Breast epithelium (tissue), 4 donors: Measurements from ENCODE around the gene ZNF785. TPM values are rescaled to one million over a fixed set of nuclear protein-coding genes. Genes with fewer than 3 reads are reported as not detected.

ENCODE experiments used
- DNase-seq, 2 donors: peaks; one replicate each; pipeline ENCODE4 v3.0.0-alpha.2; 2019; ENCODE audit warnings: low spot score in 2 of 2
- H3K27ac ChIP-seq, 2 donors: fragments of 200-600 bp; sonication (generic) in 1 of 2; one replicate each; pipeline ENCODE4 v1.5.1; 2016 to 2019; ENCODE audit warnings: mild to moderate bottlenecking in 1 of 2
- H3K27me3 ChIP-seq, 2 donors: fragments of 200-600 bp; sonication (generic) in 1 of 2; one replicate each; pipeline versions ENCODE4 v1.5.1 to v1.6.0; 2017 to 2019; ENCODE audit warnings: control low read depth in 1 of 2, mild to moderate bottlenecking in 1 of 2
- H3K36me3 ChIP-seq: fragments of 200-600 bp; one replicate; pipeline ENCODE4 v1.5.1; 2019
- H3K4me1 ChIP-seq, 2 donors: fragments of 200-600 bp; sonication (generic); one replicate each; pipeline ENCODE4 v1.5.1; 2016 to 2019; ENCODE audit warnings: control low read depth in 1 of 2
- H3K4me3 ChIP-seq, 3 donors: fragments of 200-600 bp; sonication (generic); 1 replicate in 2 of 3; 2 replicates in 1 of 3; pipeline ENCODE4 v1.5.1; 2016 to 2019; ENCODE audit warnings: mild to moderate bottlenecking in 3 of 3, moderate library complexity in 2 of 3
- H3K9me3 ChIP-seq, 2 donors: fragments of 200-600 bp; sonication (generic) in 1 of 2; one replicate each; pipeline ENCODE4 v1.5.1; 2016 to 2019; ENCODE audit warnings: control low read depth in 1 of 2
- POLR2A ChIP-seq: fragments of 450-650 bp; IDR thresholded peaks from one replicate; pipeline ENCODE4 v1.6.1; 2016; ENCODE audit warnings: antibody characterized with exemption, mild to moderate bottlenecking, moderate library complexity
- POLR2AphosphoS5 ChIP-seq, 3 donors: sonication (generic); formaldehyde crosslinking; IDR thresholded peaks; one replicate each; pipeline ENCODE4 v1.6.1; 2017; ENCODE audit warnings: antibody characterized with exemption in 3 of 3
- intact Hi-C: fragments of 100-400 bp; cut with DNase I; formaldehyde crosslinking; loops from one replicate; pipeline ENCODE4 v1.15.1; 2023; ENCODE audit warnings: low total_unique reads
- total RNA-seq, 3 donors: library from RNA; depleted of rRNA; stranded (reverse); fragments of >200 nt; gene quantifications; one replicate each; pipeline ENCODE4 v1.1.0, GENCODE V29; 2016
- TF ChIP-seq, protein P1 (sequence below), 3 donors: fragments of 450-650 bp; IDR thresholded peaks; one replicate each; pipeline ENCODE4 v1.5.1; 2016 to 2017; ENCODE audit warnings: antibody characterized with exemption in 3 of 3, mild to moderate bottlenecking in 3 of 3, moderate library complexity in 3 of 3

The ZNF785 gene
- total RNA-seq, 3 donors from 2014 or later = 6.7 to 14.4 (median 12.0) TPM

DNA sequence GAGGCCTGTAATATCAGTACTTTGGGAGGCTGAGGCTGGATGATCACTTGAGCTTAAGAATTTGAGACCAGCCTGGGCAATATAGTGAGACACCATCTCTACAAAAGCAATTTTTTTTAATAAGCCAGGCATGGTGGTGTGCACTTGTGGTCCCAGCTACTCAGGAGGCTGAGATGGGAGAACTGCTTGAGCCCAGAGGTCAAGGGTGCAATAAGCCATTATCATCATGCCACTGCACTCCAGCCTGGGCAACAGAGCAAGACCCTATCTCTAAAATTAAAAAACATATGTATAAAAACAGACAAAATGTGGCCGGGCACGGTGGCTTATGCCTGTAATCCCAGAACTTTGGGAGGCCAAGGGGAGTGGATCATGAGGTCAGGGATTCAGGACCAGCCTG, 3.2 kb upstream of the ZNF785 start:
- no peak overlapping the region for H3K27ac ChIP-seq
- H3K9me3 ChIP-seq = no peaks in the 10 kb centered on the region
- TF ChIP-seq, protein P1, sequence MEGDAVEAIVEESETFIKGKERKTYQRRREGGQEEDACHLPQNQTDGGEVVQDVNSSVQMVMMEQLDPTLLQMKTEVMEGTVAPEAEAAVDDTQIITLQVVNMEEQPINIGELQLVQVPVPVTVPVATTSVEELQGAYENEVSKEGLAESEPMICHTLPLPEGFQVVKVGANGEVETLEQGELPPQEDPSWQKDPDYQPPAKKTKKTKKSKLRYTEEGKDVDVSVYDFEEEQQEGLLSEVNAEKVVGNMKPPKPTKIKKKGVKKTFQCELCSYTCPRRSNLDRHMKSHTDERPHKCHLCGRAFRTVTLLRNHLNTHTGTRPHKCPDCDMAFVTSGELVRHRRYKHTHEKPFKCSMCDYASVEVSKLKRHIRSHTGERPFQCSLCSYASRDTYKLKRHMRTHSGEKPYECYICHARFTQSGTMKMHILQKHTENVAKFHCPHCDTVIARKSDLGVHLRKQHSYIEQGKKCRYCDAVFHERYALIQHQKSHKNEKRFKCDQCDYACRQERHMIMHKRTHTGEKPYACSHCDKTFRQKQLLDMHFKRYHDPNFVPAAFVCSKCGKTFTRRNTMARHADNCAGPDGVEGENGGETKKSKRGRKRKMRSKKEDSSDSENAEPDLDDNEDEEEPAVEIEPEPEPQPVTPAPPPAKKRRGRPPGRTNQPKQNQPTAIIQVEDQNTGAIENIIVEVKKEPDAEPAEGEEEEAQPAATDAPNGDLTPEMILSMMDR (IDR thresholded peaks at IDR 0.05) = no peak
- TF ChIP-seq POLR2A (no peak), POLR2AphosphoS5 (IDR thresholded peaks at IDR 0.05) (no peak)
- intact Hi-C loops = no loop called here
- peaks cover 0 to 4% of the 10 kb centered on the region in 2 donors for H3K4me1 ChIP-seq
- no peaks in the 10 kb centered on the region for H3K27me3 ChIP-seq
- H3K4me3 ChIP-seq = no peak overlapping the region
- H3K36me3 ChIP-seq = no peaks in the 10 kb centered on the region
- no peak for DNase-seq

DNA sequence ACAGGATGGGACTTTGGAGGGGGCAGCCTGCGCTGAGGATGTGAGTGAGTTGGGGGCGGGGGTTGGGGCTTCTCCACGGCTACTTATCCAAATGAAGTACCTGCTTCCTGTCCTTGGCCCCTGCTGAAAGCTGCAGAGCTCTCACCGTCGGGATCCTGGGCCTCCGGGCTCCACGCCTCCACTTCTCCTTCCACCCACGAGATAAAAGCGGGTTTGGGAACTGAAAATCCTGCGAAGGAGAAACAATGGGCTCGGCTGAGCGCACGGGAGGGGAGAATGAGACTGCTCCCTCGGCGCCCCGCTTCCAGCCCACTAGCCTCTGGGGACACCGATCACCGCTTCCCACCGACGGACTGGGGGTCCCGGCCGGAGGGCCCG, 486 bp downstream of the ZNF785 start:
- TF ChIP-seq POLR2A (no peak), POLR2AphosphoS5 (IDR thresholded peaks at IDR 0.05) (no peak)
- TF ChIP-seq, protein P1 (IDR thresholded peaks at IDR 0.05) = no peak
- Histone ChIP-seq H3K4me3 (peak overlapping the region; percentile 61 to 86 (median 78)), H3K9me3 (no peaks in the 10 kb centered on the region), H3K36me3 (no peaks in the 10 kb centered on the region), H3K27ac (peak overlapping the region; percentile 84 to 93), H3K4me1 (peaks cover 4 to 5% of the 10 kb centered on the region in 2 donors), H3K27me3 (no peaks in the 10 kb centered on the region)
- intact Hi-C loops = no loop called here
- DNase-seq = no peak

DNA sequence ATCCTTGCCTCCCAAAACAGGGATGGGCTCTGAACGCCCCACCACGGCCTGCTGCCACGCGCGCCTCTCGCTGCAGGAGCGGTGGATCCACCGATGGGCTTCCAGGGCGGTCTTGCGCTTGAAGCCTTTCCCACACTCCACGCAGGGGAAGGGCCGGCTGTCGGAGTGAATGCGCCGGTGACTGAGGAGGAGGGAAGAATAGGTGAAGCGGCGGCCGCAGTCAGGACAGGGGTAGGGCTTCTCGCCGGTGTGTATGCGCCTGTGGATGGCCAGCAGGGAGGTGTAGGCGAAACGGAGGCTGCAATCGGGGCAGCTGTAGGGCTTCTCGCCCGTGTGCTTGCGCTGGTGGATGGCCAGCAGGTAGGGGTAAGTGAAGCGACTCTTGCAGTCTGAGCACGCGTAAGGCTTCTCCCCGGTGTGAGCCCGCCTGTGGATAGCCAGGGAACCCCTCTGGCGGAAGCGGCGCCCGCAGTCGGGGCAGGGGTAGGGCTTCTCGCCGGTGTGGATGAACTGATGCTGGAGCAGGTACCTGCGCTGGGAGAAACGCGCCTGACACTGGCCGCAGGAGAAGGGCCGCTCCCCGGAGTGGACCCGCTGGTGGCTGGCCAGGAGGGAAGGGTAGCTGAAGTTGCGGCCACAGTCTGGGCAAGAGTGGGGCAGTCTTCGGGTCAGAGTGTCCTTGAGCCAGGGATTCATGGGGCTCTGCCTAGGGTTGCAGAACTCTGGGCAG, 2.7 kb downstream of the ZNF785 start:
- intact Hi-C loops = no loop called here
- Histone ChIP-seq H3K27me3 (no peaks in the 10 kb centered on the region), H3K36me3 (no peaks in the 10 kb centered on the region), H3K27ac (no peak overlapping the region), H3K4me1 (peaks cover 4 to 5% of the 10 kb centered on the region in 2 donors), H3K4me3 (no peak overlapping the region), H3K9me3 (no peaks in the 10 kb centered on the region)
- no peak for DNase-seq
- TF ChIP-seq, protein P1 (IDR thresholded peaks at IDR 0.05) = no peak
- TF ChIP-seq POLR2A (no peak), POLR2AphosphoS5 (IDR thresholded peaks at IDR 0.05) (no peak)

DNA sequence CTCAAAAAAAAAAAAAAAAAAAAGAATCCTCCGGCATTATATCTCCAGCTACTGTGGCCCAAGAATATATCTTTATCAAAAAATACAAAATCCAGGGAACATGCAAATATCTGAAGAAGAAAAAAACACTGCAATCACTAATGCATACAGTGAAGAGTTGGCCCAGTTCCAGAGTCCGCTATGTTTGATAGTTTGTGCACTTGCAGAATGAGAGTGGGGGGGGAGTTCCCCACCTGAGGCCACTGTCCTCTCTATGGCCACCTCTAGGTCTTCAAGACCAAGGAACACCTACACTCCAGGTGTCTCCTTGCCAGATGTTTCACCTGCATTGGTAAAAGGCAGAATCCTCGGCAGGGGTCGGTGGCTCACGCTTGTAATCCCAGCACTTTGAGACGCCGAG, 4.0 kb downstream of the ZNF785 start:
- H3K4me1 ChIP-seq = peaks cover 4 to 5% of the 10 kb centered on the region in 2 donors
- H3K27me3 ChIP-seq = no peaks in the 10 kb centered on the region
- no peaks in the 10 kb centered on the region for H3K36me3 ChIP-seq
- no peak overlapping the region for H3K27ac ChIP-seq
- intact Hi-C loops = no loop called here
- DNase-seq = no peak
- no peak overlapping the region for H3K4me3 ChIP-seq
- TF ChIP-seq POLR2AphosphoS5 (IDR thresholded peaks at IDR 0.05) (no peak), POLR2A (no peak)
- TF ChIP-seq, protein P1 (IDR thresholded peaks at IDR 0.05) = no peak
- no peaks in the 10 kb centered on the region for H3K9me3 ChIP-seq

DNA sequence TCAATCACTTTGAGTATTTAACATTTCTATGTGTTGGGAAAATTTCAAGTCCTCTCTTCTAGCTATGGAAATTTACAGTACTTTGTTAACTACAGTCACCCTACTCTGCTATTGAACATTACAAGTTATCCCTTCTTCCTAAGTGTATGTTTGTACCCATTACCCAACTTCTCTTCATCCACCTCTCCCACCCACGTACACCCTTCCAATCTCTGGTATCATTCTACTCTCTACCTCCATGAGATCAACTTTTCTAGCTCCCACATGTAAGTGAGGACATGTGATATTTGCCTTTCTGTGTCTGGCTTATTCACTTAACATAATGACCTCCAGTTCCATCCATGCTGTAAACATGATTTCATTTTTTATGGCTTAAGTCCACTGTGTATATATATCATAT, 10.8 kb downstream of the ZNF785 start:
- H3K4me3 ChIP-seq = no peak overlapping the region
- H3K27me3 ChIP-seq = no peaks in the 10 kb centered on the region
- H3K36me3 ChIP-seq = no peaks in the 10 kb centered on the region
- TF ChIP-seq, protein P1 (IDR thresholded peaks at IDR 0.05) = no peak
- TF ChIP-seq POLR2A (no peak), POLR2AphosphoS5 (IDR thresholded peaks at IDR 0.05) (no peak)
- peaks cover 3 to 8% of the 10 kb centered on the region in 2 donors for H3K4me1 ChIP-seq
- no peak for DNase-seq
- H3K9me3 ChIP-seq = no peaks in the 10 kb centered on the region
- no peak overlapping the region for H3K27ac ChIP-seq
- intact Hi-C loops = no loop called here
